ENCODE data around the gene ERI2. TPM values are rescaled to one million over a fixed set of nuclear protein-coding genes. Genes with fewer than 3 reads are reported as not detected.

Gene ERI2
- total RNA-seq, 2 experiments from 2014 or later, result 16.1 to 17.7 TPM

GRCh38 chr16:20784204-20784603, 22.1 kb downstream of the ERI2 start:
- Mint-ChIP-seq H3K36me3 (ENCODE audit: low read depth) (no peaks in the 10 kb centered on the region), H3K4me3 (no peak overlapping the region), H3K4me1 (ENCODE audit: low read depth) (no peaks in the 10 kb centered on the region), H3K27ac (no peak overlapping the region), H3K27me3 (no peaks in the 10 kb centered on the region), H3K9me3 (no peaks in the 10 kb centered on the region)
- no peak for TF ChIP-seq CTCF (IDR thresholded peaks at IDR 0.05)
- ChIA-PET CTCF (no interaction called here), POLR2A (no interaction called here)
- intact Hi-C loops (cut with micrococcal nuclease), result no loop called here
- ATAC-seq, result no peak
- DNase-seq, result no peak

- Mint-ChIP-seq H3K9me3 (no peaks in the 10 kb centered on the region), H3K4me1 (ENCODE audit: low read depth) (no peaks in the 10 kb centered on the region), H3K4me3 (no peak overlapping the region), H3K27me3 (no peaks in the 10 kb centered on the region), H3K36me3 (ENCODE audit: low read depth) (no peaks in the 10 kb centered on the region), H3K27ac (no peak overlapping the region)
- DNase-seq, result no peak
- intact Hi-C loops (cut with micrococcal nuclease), result no loop called here
- CTCF ChIA-PET, result interaction anchor here (1.7 kb wide), 1 partner anchor 8 kb away, joined by 5 read pairs; no protein-coding TSS in a partner anchor
- no peak for TF ChIP-seq CTCF (IDR thresholded peaks at IDR 0.05)
- no peak for ATAC-seq
- POLR2A ChIA-PET, result no interaction called here
Observed at GRCh38 chr16:20782470-20782869, 23.8 kb downstream of the ERI2 start.

GRCh38 chr16:20781697-20782096, 24.6 kb downstream of the ERI2 start:
- Mint-ChIP-seq H3K4me1 (ENCODE audit: low read depth) (no peaks in the 10 kb centered on the region), H3K27me3 (no peaks in the 10 kb centered on the region), H3K9me3 (no peaks in the 10 kb centered on the region), H3K36me3 (ENCODE audit: low read depth) (no peaks in the 10 kb centered on the region), H3K4me3 (no peak overlapping the region), H3K27ac (no peak overlapping the region)
- CTCF ChIA-PET, result no interaction called here
- DNase-seq, result no peak
- POLR2A ChIA-PET, result no interaction called here
- ATAC-seq, result no peak
- intact Hi-C loops (cut with micrococcal nuclease), result no loop called here
- no peak for TF ChIP-seq CTCF (IDR thresholded peaks at IDR 0.05)

- POLR2A ChIA-PET, result no interaction called here
- Mint-ChIP-seq H3K36me3 (ENCODE audit: low read depth) (peaks cover 1% of the 10 kb centered on the region), H3K27me3 (no peaks in the 10 kb centered on the region), H3K27ac (no peak overlapping the region), H3K4me3 (no peak overlapping the region), H3K4me1 (ENCODE audit: low read depth) (no peaks in the 10 kb centered on the region), H3K9me3 (no peaks in the 10 kb centered on the region)
- ATAC-seq (peak; percentile 77), DNase-seq (peak; percentile 83)
- intact Hi-C loops (cut with micrococcal nuclease), result no loop called here
- TF ChIP-seq CTCF (IDR thresholded peaks at IDR 0.05), result peak; percentile 67
- CTCF ChIA-PET, result interaction anchor here (0.6 to 3.0 kb wide), 6 partner anchors 8 to 34 kb away, joined by 3 to 12 read pairs (median 4); partner anchors contain the start of gene ACSM3
Observed at GRCh38 chr16:20774703-20775362, 31.4 kb downstream of the ERI2 start.

- ChIA-PET POLR2A (no interaction called here), CTCF (interaction anchor here (0.9 to 1.6 kb wide), 3 partner anchors 9 to 1190 kb away, joined by 3 to 5 read pairs (median 3); partner anchors contain the start of gene ACSM3)
- Mint-ChIP-seq H3K36me3 (ENCODE audit: low read depth) (peaks cover 1% of the 10 kb centered on the region), H3K4me1 (ENCODE audit: low read depth) (no peaks in the 10 kb centered on the region), H3K9me3 (no peaks in the 10 kb centered on the region), H3K27me3 (no peaks in the 10 kb centered on the region), H3K27ac (no peak overlapping the region), H3K4me3 (no peak overlapping the region)
- no peak for DNase-seq
- intact Hi-C loops (cut with micrococcal nuclease), result no loop called here
- no peak for ATAC-seq
- TF ChIP-seq CTCF (IDR thresholded peaks at IDR 0.05), result no peak
Observed at GRCh38 chr16:20773679-20774078, 32.6 kb downstream of the ERI2 start.
